Smooth muscle cell (in vitro differentiated cells): ENCODE results near the gene PCDH1. TPM values are rescaled to one million over a fixed set of nuclear protein-coding genes. Genes with fewer than 3 reads are reported as not detected.

ENCODE experiments used
- DNase-seq: peaks from one replicate; lab custom pipeline; 2025; ENCODE audit not compliant: unreplicated experiment; lab: John Stamatoyannopoulos, UW
- H2AFZ ChIP-seq: fragments of 200-600 bp; sonication (generic); 2 replicates; pipeline ENCODE4 v1.6.0; 2016; ENCODE audit warnings: antibody characterized with exemption, low read depth, mild to moderate bottlenecking
- H3F3A ChIP-seq: fragments of 200-600 bp; sonication (generic); 2 replicates; pipeline ENCODE4 v1.6.0; 2017; ENCODE audit warnings: antibody characterized with exemption, low read depth
- H3K27ac ChIP-seq: fragments of 200-600 bp; sonication (generic); 2 replicates; pipeline ENCODE4 v1.5.1; 2016; ENCODE audit warnings: low read depth, mild to moderate bottlenecking
- H3K27me3 ChIP-seq: fragments of 200-600 bp; sonication (generic); 2 replicates; pipeline ENCODE4 v1.6.1; 2016; ENCODE audit warnings: low read depth, mild to moderate bottlenecking
- H3K36me3 ChIP-seq: fragments of 200-600 bp; sonication (generic); 2 replicates; pipeline ENCODE4 v1.5.1; 2016; ENCODE audit warnings: low read depth
- H3K4me1 ChIP-seq: fragments of 200-600 bp; sonication (generic); 2 replicates; pipeline ENCODE4 v1.5.1; 2016; ENCODE audit warnings: low read depth
- H3K4me2 ChIP-seq: fragments of 200-600 bp; sonication (generic); 2 replicates; pipeline ENCODE4 v1.6.0; 2016; ENCODE audit warnings: mild to moderate bottlenecking
- H3K4me3 ChIP-seq: fragments of 200-600 bp; sonication (generic); 2 replicates; pipeline ENCODE4 v1.5.1; 2016; ENCODE audit warnings: mild to moderate bottlenecking
- H3K79me2 ChIP-seq: fragments of 200-600 bp; sonication (generic); 2 replicates; pipeline ENCODE4 v1.6.0; 2016; ENCODE audit warnings: low read depth, mild to moderate bottlenecking
- H3K9ac ChIP-seq: fragments of 200-600 bp; sonication (generic); 2 replicates; pipeline ENCODE4 v1.6.0; 2016; ENCODE audit warnings: low read depth
- H3K9me3 ChIP-seq: fragments of 200-600 bp; sonication (generic); replicated peaks from 2 replicates; pipeline ENCODE4 v1.5.1; 2016; ENCODE audit warnings: low read depth
- H4K20me1 ChIP-seq: fragments of 200-600 bp; sonication (generic); 2 replicates; pipeline ENCODE4 v1.6.0; 2016; ENCODE audit warnings: low read depth
- WGBS: methylation state at CpG from one replicate; pipeline ENCODE4 v1.1.7; 2016; ENCODE audit warnings: low lambda C conversion rate; 5-methylcytosine and 5-hydroxymethylcytosine counted together
- polyA plus RNA-seq: library from polyadenylated mRNA; unstranded; fragments of >200 nt; fragmentation: Nextera tagmentation; extraction: Ambion mirVana; gene quantifications from 2 replicates; pipeline ENCODE4 v1.2.1, GENCODE V29; 2016
- total RNA-seq: library from RNA; depleted of rRNA; stranded (reverse); fragments of >200 nt; gene quantifications from 2 replicates; pipeline ENCODE4 v1.2.3, GENCODE V29; 2014
- TF ChIP-seq, protein P1 (sequence below): fragments of 200-600 bp; sonication (generic); IDR thresholded peaks from 2 replicates; pipeline ENCODE4 v1.5.1; 2017; ENCODE audit warnings: borderline replicate concordance, mild to moderate bottlenecking, antibody characterized with exemption; ENCODE audit not compliant: insufficient read depth, poor library complexity, severe bottlenecking

PCDH1 gene
- total and polyA plus RNA-seq, 2 experiments from 2014 or later = 2.5 to 14.7 TPM

DNA sequence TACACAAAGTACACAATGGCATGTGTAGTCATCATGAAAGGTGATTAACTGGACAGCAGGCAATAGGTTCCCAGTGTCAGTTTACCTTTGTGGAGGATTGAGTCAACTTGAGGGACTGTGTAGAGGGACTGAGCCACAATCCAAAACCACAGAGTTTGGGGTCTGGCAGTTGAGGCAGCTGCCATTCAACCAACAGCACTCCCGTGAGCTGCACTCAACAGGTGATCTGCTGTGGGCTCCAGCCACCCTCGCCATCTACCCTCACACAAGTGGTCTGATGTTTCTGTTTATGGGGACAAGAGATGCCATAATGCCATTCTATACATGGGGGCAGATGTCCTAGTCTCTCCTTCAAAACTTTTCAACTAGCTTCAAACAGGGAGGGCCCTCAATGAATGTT, 42.6 kb upstream of the PCDH1 start:
- peaks cover 6% of the 10 kb centered on the region for H4K20me1 ChIP-seq

DNA sequence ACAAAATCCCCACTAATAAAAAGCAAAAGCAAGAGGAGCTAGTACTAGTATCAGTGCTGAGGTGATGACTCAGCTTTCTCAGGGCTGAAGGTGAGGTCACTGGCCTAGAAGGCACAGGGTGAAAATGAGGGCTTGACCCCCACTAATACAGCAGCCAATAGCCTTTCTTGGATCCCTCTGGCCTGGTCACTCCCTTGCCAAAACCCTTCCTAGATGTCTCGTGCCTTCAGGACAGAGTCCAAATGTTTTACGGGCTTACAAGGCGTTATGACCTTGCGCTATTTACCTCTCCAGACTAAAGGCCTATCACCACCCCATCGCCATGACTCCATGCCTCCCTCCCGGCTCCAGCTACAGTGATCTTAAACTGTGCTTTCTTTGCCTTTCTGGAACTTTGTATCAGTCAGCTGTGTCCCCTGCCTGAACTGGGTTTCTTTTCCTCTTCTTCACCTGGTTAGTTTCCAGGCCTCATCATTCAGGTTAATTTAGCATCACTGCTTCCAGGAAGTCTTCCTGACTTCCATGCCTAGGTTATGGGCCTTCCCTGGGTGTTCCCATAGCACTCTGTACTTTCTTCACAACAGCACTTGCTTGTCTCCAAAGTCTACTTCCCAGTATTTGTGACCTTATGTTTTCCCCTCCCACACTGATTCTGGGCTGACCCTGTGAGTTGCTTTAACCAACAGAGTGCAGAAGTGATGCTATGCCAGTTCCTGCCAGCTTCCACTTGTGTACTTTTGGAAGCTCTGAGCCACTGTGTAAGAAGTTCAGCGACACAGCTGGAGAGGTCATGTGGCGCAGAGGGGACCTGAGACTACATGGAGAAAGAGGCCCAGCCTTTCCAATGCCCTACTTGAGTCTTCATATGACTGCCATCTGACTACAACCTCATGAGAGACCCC, 41.3 kb upstream of the PCDH1 start:
- Histone ChIP-seq H4K20me1 (peaks cover 4% of the 10 kb centered on the region), H3K79me2 (peaks cover 3% of the 10 kb centered on the region), H3K27me3 (no peaks in the 10 kb centered on the region), H3K4me1 (peaks cover 12% of the 10 kb centered on the region), H3K4me2 (no peak overlapping the region), H3K9me3 (no peaks in the 10 kb centered on the region), H2AFZ (no peak overlapping the region), H3F3A (peaks cover 4% of the 10 kb centered on the region), H3K9ac (no peak overlapping the region), H3K27ac (no peak overlapping the region), H3K4me3 (no peak overlapping the region), H3K36me3 (no peaks in the 10 kb centered on the region)
- DNase-seq = no peak
- TF ChIP-seq, protein P1, sequence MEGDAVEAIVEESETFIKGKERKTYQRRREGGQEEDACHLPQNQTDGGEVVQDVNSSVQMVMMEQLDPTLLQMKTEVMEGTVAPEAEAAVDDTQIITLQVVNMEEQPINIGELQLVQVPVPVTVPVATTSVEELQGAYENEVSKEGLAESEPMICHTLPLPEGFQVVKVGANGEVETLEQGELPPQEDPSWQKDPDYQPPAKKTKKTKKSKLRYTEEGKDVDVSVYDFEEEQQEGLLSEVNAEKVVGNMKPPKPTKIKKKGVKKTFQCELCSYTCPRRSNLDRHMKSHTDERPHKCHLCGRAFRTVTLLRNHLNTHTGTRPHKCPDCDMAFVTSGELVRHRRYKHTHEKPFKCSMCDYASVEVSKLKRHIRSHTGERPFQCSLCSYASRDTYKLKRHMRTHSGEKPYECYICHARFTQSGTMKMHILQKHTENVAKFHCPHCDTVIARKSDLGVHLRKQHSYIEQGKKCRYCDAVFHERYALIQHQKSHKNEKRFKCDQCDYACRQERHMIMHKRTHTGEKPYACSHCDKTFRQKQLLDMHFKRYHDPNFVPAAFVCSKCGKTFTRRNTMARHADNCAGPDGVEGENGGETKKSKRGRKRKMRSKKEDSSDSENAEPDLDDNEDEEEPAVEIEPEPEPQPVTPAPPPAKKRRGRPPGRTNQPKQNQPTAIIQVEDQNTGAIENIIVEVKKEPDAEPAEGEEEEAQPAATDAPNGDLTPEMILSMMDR = no peak
- 92% methylated on average over 8 of the region's 8 CpGs for WGBS

More for the DNA sequence above, 42.6 kb upstream of the PCDH1 start:
- TF ChIP-seq, protein P1 = no peak
- no peak overlapping the region for H3K27ac ChIP-seq
- H3K27me3 ChIP-seq = no peaks in the 10 kb centered on the region
- 91% methylated on average over 2 of the region's 2 CpGs for WGBS
- H3F3A ChIP-seq = peaks cover 4% of the 10 kb centered on the region
- H3K4me1 ChIP-seq = peaks cover 15% of the 10 kb centered on the region
- no peak overlapping the region for H3K9ac ChIP-seq
- no peak for DNase-seq
- H3K36me3 ChIP-seq = no peaks in the 10 kb centered on the region
- no peak overlapping the region for H3K4me2 ChIP-seq
- H3K79me2 ChIP-seq = peaks cover 13% of the 10 kb centered on the region
- H3K4me3 ChIP-seq = no peak overlapping the region
- H2AFZ ChIP-seq = no peak overlapping the region
- no peaks in the 10 kb centered on the region for H3K9me3 ChIP-seq

DNA sequence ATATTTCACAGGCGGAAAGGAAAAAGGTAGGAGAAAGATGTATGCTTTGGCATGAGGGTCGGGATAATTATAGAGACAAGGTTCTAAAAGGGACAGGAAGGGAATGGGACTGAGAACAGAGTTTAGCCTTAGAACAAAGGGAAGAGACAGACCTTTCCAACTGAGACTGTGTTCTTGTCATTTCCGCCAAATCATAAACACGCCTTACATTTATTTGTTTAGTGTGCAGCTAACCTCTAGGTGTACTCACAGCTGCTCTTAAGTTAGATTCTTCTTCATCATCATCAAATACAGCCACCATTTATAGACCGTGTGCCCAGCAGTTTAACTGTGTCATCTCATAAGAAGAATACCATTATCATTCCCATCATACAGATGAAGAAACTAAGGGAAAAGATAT, 39.5 kb upstream of the PCDH1 start:
- H2AFZ ChIP-seq = no peak overlapping the region
- no peaks in the 10 kb centered on the region for H3K36me3 ChIP-seq
- no peaks in the 10 kb centered on the region for H3K9me3 ChIP-seq
- TF ChIP-seq, protein P1 = no peak
- no peak for DNase-seq
- WGBS = 96% methylated on average over 5 of the region's 5 CpGs
- no peaks in the 10 kb centered on the region for H3F3A ChIP-seq
- H3K4me2 ChIP-seq = no peak overlapping the region
- no peak overlapping the region for H3K4me3 ChIP-seq
- H3K9ac ChIP-seq = no peak overlapping the region
- no peaks in the 10 kb centered on the region for H3K27me3 ChIP-seq
- H3K27ac ChIP-seq = no peak overlapping the region
- H3K4me1 ChIP-seq = peaks cover 10% of the 10 kb centered on the region
- H3K79me2 ChIP-seq = no peaks in the 10 kb centered on the region
- no peaks in the 10 kb centered on the region for H4K20me1 ChIP-seq
